BE2C (cell line): Measurements from ENCODE around the gene TRIM60.
"Not testable (repeated sequence)": the region's sequence is repeated elsewhere in the genome, so short reads cannot be mapped to it uniquely, and the experiment has no call there.

Experiments used
- DNase-seq: peaks from one replicate; pipeline ENCODE4 v3.0.0-alpha.2; 2020
- H3K27me3 ChIP-seq: fragments of 250-450 bp; sonication (Bioruptor Pico); 2 replicates; pipeline ENCODE4 v1.5.1; 2020; ENCODE audit warnings: mild to moderate bottlenecking
- H3K36me3 ChIP-seq: fragments of 250-450 bp; sonication (Bioruptor Pico); 2 replicates; pipeline ENCODE4 v1.5.1; 2020; ENCODE audit warnings: mild to moderate bottlenecking
- H3K4me1 ChIP-seq: fragments of 250-450 bp; sonication (Bioruptor Pico); 2 replicates; pipeline ENCODE4 v1.5.1; 2020
- H3K4me3 ChIP-seq: 2 replicates; pipeline ENCODE4 v1.5.1; 2011; ENCODE audit warnings: low read depth, low read length
- H3K9me3 ChIP-seq: fragments of 250-450 bp; sonication (Bioruptor Pico); 2 replicates; pipeline ENCODE4 v1.5.1; 2020
- TF ChIP-seq, protein P1 (sequence below): IDR thresholded peaks from 2 replicates; pipeline ENCODE4 v1.5.1; 2012; ENCODE audit warnings: mild to moderate bottlenecking, low read depth, low read length

TRIM60 gene

DNA sequence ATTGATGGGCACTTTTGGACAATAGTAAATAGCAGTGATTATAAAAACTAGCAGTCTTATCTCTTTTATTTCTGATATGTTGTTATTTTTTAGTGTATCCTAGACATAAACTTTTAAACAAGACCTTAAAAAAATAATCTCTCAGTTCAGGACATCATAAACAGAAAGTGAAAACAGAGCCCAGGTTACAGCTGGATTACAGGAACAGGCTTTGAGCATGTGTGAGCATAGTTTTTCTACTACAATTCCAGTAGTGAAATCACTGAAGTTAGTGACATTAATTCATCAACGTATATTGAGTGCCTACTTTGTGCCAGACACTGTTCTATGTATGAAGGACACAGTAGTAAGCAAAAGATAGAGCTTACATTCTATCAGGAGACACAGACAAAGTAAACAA, 38.8 kb downstream of the TRIM60 start:
- Histone ChIP-seq H3K27me3 (no peaks in the 10 kb centered on the region), H3K36me3 (no peaks in the 10 kb centered on the region), H3K9me3 (no peaks in the 10 kb centered on the region), H3K4me1 (no peaks in the 10 kb centered on the region), H3K4me3 (no peak overlapping the region)
- TF ChIP-seq, protein P1, sequence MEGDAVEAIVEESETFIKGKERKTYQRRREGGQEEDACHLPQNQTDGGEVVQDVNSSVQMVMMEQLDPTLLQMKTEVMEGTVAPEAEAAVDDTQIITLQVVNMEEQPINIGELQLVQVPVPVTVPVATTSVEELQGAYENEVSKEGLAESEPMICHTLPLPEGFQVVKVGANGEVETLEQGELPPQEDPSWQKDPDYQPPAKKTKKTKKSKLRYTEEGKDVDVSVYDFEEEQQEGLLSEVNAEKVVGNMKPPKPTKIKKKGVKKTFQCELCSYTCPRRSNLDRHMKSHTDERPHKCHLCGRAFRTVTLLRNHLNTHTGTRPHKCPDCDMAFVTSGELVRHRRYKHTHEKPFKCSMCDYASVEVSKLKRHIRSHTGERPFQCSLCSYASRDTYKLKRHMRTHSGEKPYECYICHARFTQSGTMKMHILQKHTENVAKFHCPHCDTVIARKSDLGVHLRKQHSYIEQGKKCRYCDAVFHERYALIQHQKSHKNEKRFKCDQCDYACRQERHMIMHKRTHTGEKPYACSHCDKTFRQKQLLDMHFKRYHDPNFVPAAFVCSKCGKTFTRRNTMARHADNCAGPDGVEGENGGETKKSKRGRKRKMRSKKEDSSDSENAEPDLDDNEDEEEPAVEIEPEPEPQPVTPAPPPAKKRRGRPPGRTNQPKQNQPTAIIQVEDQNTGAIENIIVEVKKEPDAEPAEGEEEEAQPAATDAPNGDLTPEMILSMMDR = no peak
- DNase-seq = no peak

GRCh38 chr4:165073346-165073745, 41.5 kb downstream of the TRIM60 start:
- not testable (repeated sequence) for H3K27me3 ChIP-seq, H3K36me3 ChIP-seq, H3K4me1 ChIP-seq, H3K9me3 ChIP-seq, DNase-seq, H3K4me3 ChIP-seq

- no peak for DNase-seq
- TF ChIP-seq, protein P1 = no peak
- H3K36me3 ChIP-seq = no peaks in the 10 kb centered on the region; the same call in 1 of the 2 replicates
- H3K9me3 ChIP-seq = no peaks in the 10 kb centered on the region
- no peak overlapping the region for H3K4me3 ChIP-seq
- no peaks in the 10 kb centered on the region for H3K27me3 ChIP-seq
- no peaks in the 10 kb centered on the region for H3K4me1 ChIP-seq
These were observed 45.3 kb downstream of the TRIM60 start for GRCh38 chr4:165077034-165077578.

- Histone ChIP-seq H3K27me3 (no peaks in the 10 kb centered on the region), H3K36me3 (no peaks in the 10 kb centered on the region; the same call in 1 of the 2 replicates), H3K9me3 (no peaks in the 10 kb centered on the region), H3K4me3 (no peak overlapping the region), H3K4me1 (no peaks in the 10 kb centered on the region)
- DNase-seq = no peak
- TF ChIP-seq, protein P1 = no peak
These were observed 47.7 kb downstream of the TRIM60 start for GRCh38 chr4:165079476-165079875.

- H3K4me3 ChIP-seq, H3K27me3 ChIP-seq, H3K36me3 ChIP-seq, H3K9me3 ChIP-seq, DNase-seq, H3K4me1 ChIP-seq: not testable (repeated sequence)
These were observed 53.0 kb downstream of the TRIM60 start for GRCh38 chr4:165084787-165085186.

DNA sequence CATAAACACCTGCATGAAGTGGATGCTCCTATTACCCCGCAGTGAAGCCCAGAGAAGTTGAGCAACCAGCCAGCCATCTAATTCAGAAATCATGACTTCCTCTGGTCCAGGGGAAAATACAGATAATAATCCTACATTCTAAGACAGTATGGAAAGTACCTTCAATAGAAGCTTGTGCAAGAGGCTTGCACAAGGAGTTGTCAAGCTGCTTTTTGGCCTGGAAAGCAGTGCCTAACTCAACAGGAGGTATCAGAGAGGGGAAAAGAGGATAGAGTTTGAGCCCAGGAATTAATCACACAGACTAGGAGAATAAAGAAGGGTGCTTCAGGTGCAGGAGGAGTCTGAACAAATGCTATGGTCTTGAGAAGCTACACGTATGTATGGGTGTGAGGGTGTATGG, 54.1 kb downstream of the TRIM60 start:
- Histone ChIP-seq H3K9me3 (no peaks in the 10 kb centered on the region), H3K4me3 (no peak overlapping the region), H3K27me3 (no peaks in the 10 kb centered on the region), H3K36me3 (peaks cover 7% of the 10 kb centered on the region; the same call in 1 of the 2 replicates), H3K4me1 (no peaks in the 10 kb centered on the region)
- TF ChIP-seq, protein P1 = no peak
- no peak for DNase-seq

GRCh38 chr4:165088366-165088765, 56.6 kb downstream of the TRIM60 start:
- Histone ChIP-seq H3K27me3 (no peaks in the 10 kb centered on the region), H3K4me1 (no peaks in the 10 kb centered on the region), H3K9me3 (no peaks in the 10 kb centered on the region), H3K36me3 (peaks cover 7% of the 10 kb centered on the region; the same call in 1 of the 2 replicates), H3K4me3 (no peak overlapping the region)
- TF ChIP-seq, protein P1 = no peak
- DNase-seq = no peak
